Gastroesophageal sphincter (tissue), 4 donors: ENCODE results near the gene TET2. TPM values are rescaled to one million over a fixed set of nuclear protein-coding genes. Genes with fewer than 3 reads are reported as not detected.

Experiments
- ATAC-seq: fragments of 150-250 bp; one replicate; pipeline ENCODE4 v1.9.1; 2016; ENCODE audit warnings: mild to moderate bottlenecking, moderate library complexity
- H3K27ac ChIP-seq, 4 donors: fragments of 200-600 bp; sonication (generic) in 3 of 4; 1 replicate in 3 of 4; 2 replicates in 1 of 4; pipeline ENCODE4 v1.5.1; 2016 to 2019
- H3K27me3 ChIP-seq: fragments of 200-600 bp; sonication (generic); one replicate; pipeline ENCODE4 v1.5.1; 2019
- H3K36me3 ChIP-seq, 2 donors: fragments of 200-600 bp; sonication (generic); one replicate each; pipeline ENCODE4 v1.5.1; 2019; ENCODE audit warnings: control low read depth in 1 of 2
- H3K4me1 ChIP-seq, 3 donors: fragments of 200-600 bp; sonication (generic); 1 replicate in 2 of 3; 2 replicates in 1 of 3; pipeline ENCODE4 v1.5.1; 2016 to 2019; ENCODE audit warnings: control low read depth in 2 of 3
- H3K4me3 ChIP-seq, 2 donors: fragments of 200-600 bp; sonication (generic); one replicate each; pipeline ENCODE4 v1.5.1; 2019; ENCODE audit warnings: mild to moderate bottlenecking in 1 of 2, moderate library complexity in 1 of 2
- H3K9me3 ChIP-seq, 3 donors: fragments of 200-600 bp; sonication (generic); one replicate each; pipeline ENCODE4 v1.5.1; 2017 to 2019; ENCODE audit warnings: control low read depth in 2 of 3
- EP300 ChIP-seq: sonication (generic); formaldehyde crosslinking; IDR thresholded peaks from one replicate; pipeline ENCODE4 v1.6.1; 2017; ENCODE audit warnings: antibody characterized with exemption, mild to moderate bottlenecking
- POLR2A ChIP-seq, 2 donors: fragments of 450-650 bp; IDR thresholded peaks; one replicate each; pipeline ENCODE4 v1.6.1; 2017; ENCODE audit warnings: antibody characterized with exemption in 2 of 2, mild to moderate bottlenecking in 2 of 2, moderate library complexity in 1 of 2
- POLR2AphosphoS5 ChIP-seq: sonication (generic); formaldehyde crosslinking; IDR thresholded peaks from one replicate; pipeline ENCODE4 v1.6.1; 2017; ENCODE audit warnings: antibody characterized with exemption
- WGBS, 2 donors: methylation state at CpG; one replicate each; pipeline ENCODE4 v1.1.5; 2018; ENCODE audit warnings: low coverage in 1 of 2; 5-methylcytosine and 5-hydroxymethylcytosine counted together
- total RNA-seq, 4 donors: library from RNA; depleted of rRNA; stranded (reverse); fragments of >200 nt; gene quantifications; one replicate each; pipeline ENCODE4 v1.1.0, GENCODE V29; 2016
- TF ChIP-seq, protein P1 (sequence below), 4 experiments: fragments of 200-600 bp in 2 of 4; fragments of 450-650 bp in 2 of 4; sonication (generic) in 1 of 4; IDR thresholded peaks; one replicate each; pipeline ENCODE4 v1.5.1; 2017 to 2019; ENCODE audit warnings: antibody characterized with exemption in 4 of 4, mild to moderate bottlenecking in 2 of 4, moderate library complexity in 2 of 4

The TET2 gene
- total RNA-seq, 4 donors from 2014 or later: 22.5 to 37.7 (median 27.8) TPM

DNA sequence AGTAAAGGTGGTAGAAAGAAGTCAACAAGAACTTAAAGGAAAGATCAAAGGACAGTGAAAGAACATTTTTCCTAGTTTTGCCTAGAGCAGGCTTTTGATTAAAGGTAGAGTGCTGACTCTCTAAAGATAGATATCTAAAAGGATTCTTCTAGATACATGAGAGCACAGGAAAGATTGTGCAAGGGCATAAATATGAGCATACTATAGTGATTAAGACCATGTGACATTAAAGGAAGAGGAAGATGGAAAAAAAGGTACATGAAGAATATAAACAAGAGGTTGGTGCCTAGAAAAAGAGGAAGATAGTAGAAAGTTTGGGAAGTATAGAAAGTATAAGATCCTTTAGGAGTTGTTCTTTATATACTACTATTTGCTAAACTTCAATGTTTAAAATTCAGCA, 26.1 kb upstream of the TET2 start:
- H3K27ac ChIP-seq: no peak overlapping the region
- H3K27me3 ChIP-seq: no peaks in the 10 kb centered on the region
- no peak overlapping the region for H3K4me3 ChIP-seq
- H3K9me3 ChIP-seq: no peaks in the 10 kb centered on the region
- TF ChIP-seq POLR2AphosphoS5 (no peak), EP300 (no peak), POLR2A (IDR thresholded peaks at IDR 0.05) (no peak)
- TF ChIP-seq, protein P1, sequence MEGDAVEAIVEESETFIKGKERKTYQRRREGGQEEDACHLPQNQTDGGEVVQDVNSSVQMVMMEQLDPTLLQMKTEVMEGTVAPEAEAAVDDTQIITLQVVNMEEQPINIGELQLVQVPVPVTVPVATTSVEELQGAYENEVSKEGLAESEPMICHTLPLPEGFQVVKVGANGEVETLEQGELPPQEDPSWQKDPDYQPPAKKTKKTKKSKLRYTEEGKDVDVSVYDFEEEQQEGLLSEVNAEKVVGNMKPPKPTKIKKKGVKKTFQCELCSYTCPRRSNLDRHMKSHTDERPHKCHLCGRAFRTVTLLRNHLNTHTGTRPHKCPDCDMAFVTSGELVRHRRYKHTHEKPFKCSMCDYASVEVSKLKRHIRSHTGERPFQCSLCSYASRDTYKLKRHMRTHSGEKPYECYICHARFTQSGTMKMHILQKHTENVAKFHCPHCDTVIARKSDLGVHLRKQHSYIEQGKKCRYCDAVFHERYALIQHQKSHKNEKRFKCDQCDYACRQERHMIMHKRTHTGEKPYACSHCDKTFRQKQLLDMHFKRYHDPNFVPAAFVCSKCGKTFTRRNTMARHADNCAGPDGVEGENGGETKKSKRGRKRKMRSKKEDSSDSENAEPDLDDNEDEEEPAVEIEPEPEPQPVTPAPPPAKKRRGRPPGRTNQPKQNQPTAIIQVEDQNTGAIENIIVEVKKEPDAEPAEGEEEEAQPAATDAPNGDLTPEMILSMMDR (IDR thresholded peaks at IDR 0.05): no peak
- ATAC-seq: no peak
- H3K36me3 ChIP-seq: no peaks in the 10 kb centered on the region
- no peaks in the 10 kb centered on the region for H3K4me1 ChIP-seq

DNA sequence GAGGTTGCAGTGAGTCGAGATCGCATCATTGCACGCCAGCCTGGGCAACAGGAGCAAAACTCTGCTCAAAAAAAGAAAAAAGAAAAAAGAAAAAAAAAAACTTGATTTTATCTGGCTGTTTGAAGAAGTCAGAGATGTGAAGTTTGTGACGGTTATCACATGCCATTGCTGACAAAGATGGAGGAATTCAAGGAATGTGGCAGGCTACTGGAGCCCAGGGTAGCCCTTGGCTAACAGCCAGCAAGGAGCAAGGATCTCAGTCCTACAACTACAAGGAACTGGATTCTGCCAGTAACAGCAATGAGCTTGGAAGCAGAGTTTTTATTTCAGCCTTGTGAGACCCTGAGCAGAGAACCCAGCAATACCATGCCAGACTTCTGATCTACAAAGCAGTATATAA, 24.3 kb upstream of the TET2 start:
- no peaks in the 10 kb centered on the region for H3K9me3 ChIP-seq
- no peaks in the 10 kb centered on the region for H3K4me1 ChIP-seq
- no peaks in the 10 kb centered on the region for H3K36me3 ChIP-seq
- H3K27ac ChIP-seq: no peak overlapping the region
- ATAC-seq: no peak
- TF ChIP-seq POLR2AphosphoS5 (no peak), EP300 (no peak), POLR2A (IDR thresholded peaks at IDR 0.05) (no peak)
- TF ChIP-seq, protein P1 (IDR thresholded peaks at IDR 0.05): no peak
- no peak overlapping the region for H3K4me3 ChIP-seq
- 81 to 88% methylated on average over 4 of the region's 4 CpGs for WGBS, 2 donors
- H3K27me3 ChIP-seq: no peaks in the 10 kb centered on the region

DNA sequence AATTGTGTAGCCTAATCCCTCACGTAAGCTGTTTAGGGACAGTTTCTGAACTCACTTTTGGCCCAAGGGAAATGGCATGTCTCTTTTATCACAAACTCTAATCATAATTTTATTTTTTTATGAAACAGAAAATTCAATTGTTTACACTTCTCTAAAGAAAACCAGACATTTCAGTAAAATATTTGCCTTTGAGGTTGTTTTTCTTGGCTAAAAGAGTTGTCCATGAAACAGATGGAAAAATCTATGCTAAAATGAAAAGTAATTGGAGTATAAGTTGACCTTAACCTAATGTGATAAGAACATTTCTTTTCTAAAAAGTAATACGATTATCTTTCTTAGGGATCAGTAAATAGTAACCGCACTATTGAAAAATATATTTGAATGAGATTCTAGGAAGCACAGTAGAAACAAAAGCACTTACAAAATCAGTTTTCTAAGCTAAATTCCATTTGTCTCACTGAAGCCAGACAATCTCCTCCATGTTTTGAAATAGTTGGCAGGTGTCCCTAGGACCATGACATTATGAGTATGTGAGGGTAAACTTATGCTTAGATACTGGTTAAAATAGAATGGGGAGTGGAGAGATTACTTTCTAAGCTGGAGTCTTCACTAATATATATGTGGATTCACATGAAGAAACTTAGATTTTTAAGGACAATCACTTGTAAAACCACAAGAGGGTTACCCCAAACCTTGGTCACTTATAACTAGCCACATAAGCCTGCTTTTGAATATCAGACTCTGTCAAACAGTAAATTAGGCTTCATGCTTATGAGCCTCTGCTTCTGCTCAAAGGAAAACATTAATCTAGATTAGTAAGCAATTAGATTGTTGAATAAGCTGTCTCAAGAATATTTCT, 20.1 kb upstream of the TET2 start:
- Histone ChIP-seq H3K27me3 (no peaks in the 10 kb centered on the region), H3K4me3 (no peak overlapping the region), H3K9me3 (no peaks in the 10 kb centered on the region), H3K27ac (no peak overlapping the region), H3K4me1 (no peaks in the 10 kb centered on the region), H3K36me3 (no peaks in the 10 kb centered on the region)
- 54 to 72% methylated on average over 3 of the region's 3 CpGs for WGBS, 2 donors
- no peak for TF ChIP-seq POLR2AphosphoS5
- TF ChIP-seq POLR2A (IDR thresholded peaks at IDR 0.05): no peak
- ATAC-seq: peak; percentile 55

DNA sequence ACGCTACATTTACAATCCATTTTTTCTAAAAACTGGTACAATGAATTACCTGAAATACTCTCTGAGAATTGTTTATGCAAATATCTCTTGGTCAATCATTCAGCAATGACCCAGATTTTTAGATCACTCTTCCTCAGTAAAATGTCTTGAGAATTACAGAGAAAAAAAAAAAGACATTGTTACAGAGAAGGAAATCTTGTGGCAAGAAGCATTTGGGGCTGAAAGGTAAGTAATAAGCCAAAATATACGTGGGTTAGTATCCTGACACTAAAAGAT, 19.6 kb upstream of the TET2 start:
- Histone ChIP-seq H3K4me1 (no peaks in the 10 kb centered on the region), H3K27ac (no peak overlapping the region), H3K27me3 (no peaks in the 10 kb centered on the region), H3K9me3 (no peaks in the 10 kb centered on the region), H3K4me3 (no peak overlapping the region), H3K36me3 (no peaks in the 10 kb centered on the region)
- no peak for ATAC-seq
- TF ChIP-seq, protein P1 (IDR thresholded peaks at IDR 0.05): no peak
- TF ChIP-seq POLR2A (IDR thresholded peaks at IDR 0.05) (no peak), POLR2AphosphoS5 (no peak), EP300 (no peak)
- 60 to 81% methylated on average over 2 of the region's 2 CpGs for WGBS, 2 donors

DNA sequence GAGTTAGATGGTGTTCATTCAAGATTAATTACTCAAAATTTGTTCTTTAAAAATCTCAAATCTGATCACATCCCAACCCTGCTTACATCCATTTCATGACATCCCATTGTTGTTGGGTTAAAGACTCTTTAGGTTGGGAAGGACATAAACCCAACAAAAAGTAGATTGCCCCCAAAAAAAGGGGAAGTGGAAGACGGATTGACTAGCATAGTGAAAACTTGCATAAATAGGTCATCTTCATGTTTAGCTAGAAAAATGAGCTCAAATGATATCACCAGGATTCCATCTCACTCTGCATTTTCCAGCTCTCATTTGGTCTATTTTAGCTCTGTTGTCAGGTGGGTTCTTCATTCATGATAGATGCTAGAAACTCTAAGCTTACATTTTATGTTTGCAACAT, 18.5 kb upstream of the TET2 start:
- H3K36me3 ChIP-seq: no peaks in the 10 kb centered on the region
- no peaks in the 10 kb centered on the region for H3K27me3 ChIP-seq
- H3K9me3 ChIP-seq: no peaks in the 10 kb centered on the region
- no peak for TF ChIP-seq POLR2AphosphoS5
- no peak for TF ChIP-seq POLR2A (IDR thresholded peaks at IDR 0.05)
- H3K27ac ChIP-seq: no peak overlapping the region
- H3K4me1 ChIP-seq: no peaks in the 10 kb centered on the region
- no peak for ATAC-seq
- H3K4me3 ChIP-seq: no peak overlapping the region
- WGBS, 2 donors: 71 to 100% methylated on average over 1 of the region's 1 CpG

DNA sequence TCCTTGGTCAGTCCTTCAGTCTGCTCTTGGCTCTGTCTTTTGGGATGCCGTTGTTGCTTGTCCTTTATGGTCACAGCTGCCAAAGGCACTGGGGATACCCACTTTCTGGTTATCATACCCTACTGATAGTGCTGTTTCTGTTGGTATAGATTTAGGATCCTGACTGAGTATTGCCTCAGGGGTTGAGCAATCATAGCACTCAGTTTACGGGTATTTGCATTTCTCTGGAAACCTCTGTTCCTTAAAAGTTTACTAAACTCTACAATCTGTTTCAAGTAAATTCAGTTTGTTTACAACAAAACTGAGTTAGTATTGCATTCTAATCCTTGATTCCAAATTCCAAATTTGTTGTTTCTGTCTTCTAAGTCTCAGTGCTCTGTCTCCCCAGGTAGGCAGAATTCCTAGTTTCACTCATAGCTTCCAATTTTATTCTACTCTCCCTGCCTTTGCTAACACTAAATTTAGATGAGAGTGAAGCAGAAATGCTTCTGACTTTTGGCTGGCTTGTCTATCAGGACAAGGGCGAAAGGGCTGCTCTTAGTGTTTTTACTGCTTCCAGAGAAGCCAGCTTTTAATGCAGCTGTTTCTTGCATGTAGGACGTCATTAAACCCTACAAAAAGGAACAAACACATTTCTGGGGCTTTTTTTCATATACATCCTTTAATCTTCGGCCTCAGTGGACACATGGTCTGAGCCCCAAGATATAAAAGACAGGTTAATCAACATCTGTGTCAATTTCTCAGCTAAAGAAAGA, 17.2 kb upstream of the TET2 start:
- no peak overlapping the region for H3K4me3 ChIP-seq
- no peak overlapping the region for H3K27ac ChIP-seq
- ATAC-seq: no peak
- no peaks in the 10 kb centered on the region for H3K27me3 ChIP-seq
- TF ChIP-seq POLR2AphosphoS5: no peak
- no peak for TF ChIP-seq EP300
- no peak for TF ChIP-seq POLR2A (IDR thresholded peaks at IDR 0.05)
- TF ChIP-seq, protein P1 (IDR thresholded peaks at IDR 0.05): no peak
- H3K9me3 ChIP-seq: no peaks in the 10 kb centered on the region
- no peaks in the 10 kb centered on the region for H3K36me3 ChIP-seq
- 77 to 93% methylated on average over 3 to 5 of the region's 5 CpGs for WGBS, 2 donors
- no peaks in the 10 kb centered on the region for H3K4me1 ChIP-seq
